Endothelial cell of umbilical vein (primary cell): ENCODE measurements around the gene ENAH.

Experiments used
- EZH2 ChIP-seq: IDR thresholded peaks from 2 replicates; pipeline ENCODE4 v1.6.1; 2012; ENCODE audit warnings: borderline replicate concordance, low read depth, mild to moderate bottlenecking, moderate library complexity, low read length, inconsistent platforms; ENCODE audit not compliant: severe bottlenecking
- FOS ChIP-seq: IDR thresholded peaks from 2 replicates; pipeline ENCODE4 v1.6.1; 2011; ENCODE audit warnings: mild to moderate bottlenecking, low read length, moderate library complexity, borderline replicate concordance; ENCODE audit not compliant: insufficient read depth
- GATA2 ChIP-seq: IDR thresholded peaks from 2 replicates; pipeline ENCODE4 v1.7.0; 2011; ENCODE audit warnings: low read depth, mild to moderate bottlenecking, moderate library complexity, mixed read lengths, low read length; ENCODE audit not compliant: insufficient read length, insufficient read depth
- JUN ChIP-seq: IDR thresholded peaks from 2 replicates; pipeline ENCODE4 v1.6.1; 2011; ENCODE audit warnings: borderline replicate concordance, low read depth; ENCODE audit not compliant: insufficient read length, insufficient read depth
- MYC ChIP-seq: IDR thresholded peaks from one replicate; pipeline ENCODE4 v1.6.1; 2011; ENCODE audit warnings: mild to moderate bottlenecking, low read depth, low read length
- POLR2A ChIP-seq: IDR thresholded peaks from 2 replicates; pipeline ENCODE4 v1.6.1; 2012; ENCODE audit warnings: low read depth, mild to moderate bottlenecking, control low read depth, low read length
- POLR2AphosphoS5 ChIP-seq: IDR thresholded peaks from 2 replicates; pipeline ENCODE4 v1.6.1; 2012; ENCODE audit warnings: low read depth, mild to moderate bottlenecking, control low read depth, low read length, moderate library complexity; ENCODE audit not compliant: insufficient read depth
- TF ChIP-seq, protein P1 (sequence below), 2 donors: IDR thresholded peaks; 1 replicate in 1 of 2; 2 replicates in 1 of 2; pipeline ENCODE4 v1.5.1; 2011; ENCODE audit warnings: low read length in 2 of 2, mild to moderate bottlenecking in 2 of 2, moderate library complexity in 2 of 2, control low read depth in 1 of 2, inconsistent platforms in 1 of 2, low read depth in 1 of 2; ENCODE audit not compliant: insufficient read depth in 1 of 2; ENCODE audit errors: extremely low read depth in 1 of 2
- TF ChIP-seq, protein P2 (sequence below): IDR thresholded peaks from 2 replicates; pipeline ENCODE4 v1.6.1; 2011; ENCODE audit not compliant: insufficient read depth, insufficient read length

DNA sequence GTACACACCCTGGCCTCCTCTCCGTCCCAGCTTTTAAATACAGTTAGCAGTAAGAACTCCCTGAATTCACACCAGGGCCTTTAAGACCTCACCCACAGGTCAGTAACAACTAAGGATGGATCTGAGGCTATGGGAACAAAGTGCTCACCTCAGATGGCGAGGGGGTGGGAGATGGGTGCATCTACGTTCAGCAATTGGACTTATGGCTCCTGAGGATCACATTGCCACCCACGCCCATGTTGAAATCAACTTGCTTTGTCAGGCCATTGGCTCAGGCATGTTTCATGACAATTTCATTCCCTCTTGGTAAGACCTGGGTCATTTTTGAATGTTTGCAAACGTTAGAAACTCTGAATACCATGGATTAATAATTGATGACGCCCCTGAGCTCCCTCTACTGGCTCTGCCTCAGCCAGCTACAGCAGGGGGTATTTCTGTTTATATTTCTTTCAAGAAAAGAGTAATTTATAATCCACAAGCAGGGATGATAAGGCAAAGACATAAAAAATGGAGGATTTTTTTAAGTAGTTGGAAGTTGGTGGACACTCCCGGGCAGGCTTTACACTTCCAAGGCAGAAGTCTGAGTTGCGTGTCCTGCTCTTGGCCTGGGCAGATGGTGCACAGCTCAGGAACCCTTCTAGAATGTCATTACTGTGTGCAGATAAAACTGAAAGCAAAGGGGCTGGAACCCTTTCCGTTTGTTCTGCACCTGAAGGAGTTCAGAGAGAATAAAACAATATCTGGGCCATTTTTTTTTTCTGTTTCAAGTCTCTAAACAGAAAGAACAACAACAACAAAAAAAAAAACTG is 211.4 kb downstream of the ENAH start:
- TF ChIP-seq, protein P1, sequence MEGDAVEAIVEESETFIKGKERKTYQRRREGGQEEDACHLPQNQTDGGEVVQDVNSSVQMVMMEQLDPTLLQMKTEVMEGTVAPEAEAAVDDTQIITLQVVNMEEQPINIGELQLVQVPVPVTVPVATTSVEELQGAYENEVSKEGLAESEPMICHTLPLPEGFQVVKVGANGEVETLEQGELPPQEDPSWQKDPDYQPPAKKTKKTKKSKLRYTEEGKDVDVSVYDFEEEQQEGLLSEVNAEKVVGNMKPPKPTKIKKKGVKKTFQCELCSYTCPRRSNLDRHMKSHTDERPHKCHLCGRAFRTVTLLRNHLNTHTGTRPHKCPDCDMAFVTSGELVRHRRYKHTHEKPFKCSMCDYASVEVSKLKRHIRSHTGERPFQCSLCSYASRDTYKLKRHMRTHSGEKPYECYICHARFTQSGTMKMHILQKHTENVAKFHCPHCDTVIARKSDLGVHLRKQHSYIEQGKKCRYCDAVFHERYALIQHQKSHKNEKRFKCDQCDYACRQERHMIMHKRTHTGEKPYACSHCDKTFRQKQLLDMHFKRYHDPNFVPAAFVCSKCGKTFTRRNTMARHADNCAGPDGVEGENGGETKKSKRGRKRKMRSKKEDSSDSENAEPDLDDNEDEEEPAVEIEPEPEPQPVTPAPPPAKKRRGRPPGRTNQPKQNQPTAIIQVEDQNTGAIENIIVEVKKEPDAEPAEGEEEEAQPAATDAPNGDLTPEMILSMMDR (IDR thresholded peaks at IDR 0.05; ENCODE audit: extremely low read depth in 1 of 2, insufficient read depth in 1 of 2, low read depth in 1 of 2, low read length in 2 of 2) = peak; percentile 20 to 22
- no peak for TF ChIP-seq POLR2A
- TF ChIP-seq POLR2AphosphoS5 = no peak
- TF ChIP-seq EZH2 = no peak
- TF ChIP-seq MYC = no peak
- TF ChIP-seq JUN = no peak
- TF ChIP-seq, protein P2, sequence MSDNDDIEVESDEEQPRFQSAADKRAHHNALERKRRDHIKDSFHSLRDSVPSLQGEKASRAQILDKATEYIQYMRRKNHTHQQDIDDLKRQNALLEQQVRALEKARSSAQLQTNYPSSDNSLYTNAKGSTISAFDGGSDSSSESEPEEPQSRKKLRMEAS = no peak
- no peak for TF ChIP-seq GATA2
- TF ChIP-seq FOS = no peak
